Smooth muscle cell (in vitro differentiated cells): ENCODE results near the gene CTSL. TPM values are rescaled to one million over a fixed set of nuclear protein-coding genes. Genes with fewer than 3 reads are reported as not detected.

ENCODE experiments used
- DNase-seq: peaks from one replicate; lab custom pipeline; 2025; ENCODE audit not compliant: unreplicated experiment; lab: John Stamatoyannopoulos, UW
- H2AFZ ChIP-seq: fragments of 200-600 bp; sonication (generic); 2 replicates; pipeline ENCODE4 v1.6.0; 2016; ENCODE audit warnings: antibody characterized with exemption, low read depth, mild to moderate bottlenecking
- H3F3A ChIP-seq: fragments of 200-600 bp; sonication (generic); 2 replicates; pipeline ENCODE4 v1.6.0; 2017; ENCODE audit warnings: antibody characterized with exemption, low read depth
- H3K27ac ChIP-seq: fragments of 200-600 bp; sonication (generic); 2 replicates; pipeline ENCODE4 v1.5.1; 2016; ENCODE audit warnings: low read depth, mild to moderate bottlenecking
- H3K27me3 ChIP-seq: fragments of 200-600 bp; sonication (generic); 2 replicates; pipeline ENCODE4 v1.6.1; 2016; ENCODE audit warnings: low read depth, mild to moderate bottlenecking
- H3K36me3 ChIP-seq: fragments of 200-600 bp; sonication (generic); 2 replicates; pipeline ENCODE4 v1.5.1; 2016; ENCODE audit warnings: low read depth
- H3K4me1 ChIP-seq: fragments of 200-600 bp; sonication (generic); 2 replicates; pipeline ENCODE4 v1.5.1; 2016; ENCODE audit warnings: low read depth
- H3K4me2 ChIP-seq: fragments of 200-600 bp; sonication (generic); 2 replicates; pipeline ENCODE4 v1.6.0; 2016; ENCODE audit warnings: mild to moderate bottlenecking
- H3K4me3 ChIP-seq: fragments of 200-600 bp; sonication (generic); 2 replicates; pipeline ENCODE4 v1.5.1; 2016; ENCODE audit warnings: mild to moderate bottlenecking
- H3K79me2 ChIP-seq: fragments of 200-600 bp; sonication (generic); 2 replicates; pipeline ENCODE4 v1.6.0; 2016; ENCODE audit warnings: low read depth, mild to moderate bottlenecking
- H3K9ac ChIP-seq: fragments of 200-600 bp; sonication (generic); 2 replicates; pipeline ENCODE4 v1.6.0; 2016; ENCODE audit warnings: low read depth
- H3K9me3 ChIP-seq: fragments of 200-600 bp; sonication (generic); replicated peaks from 2 replicates; pipeline ENCODE4 v1.5.1; 2016; ENCODE audit warnings: low read depth
- H4K20me1 ChIP-seq: fragments of 200-600 bp; sonication (generic); 2 replicates; pipeline ENCODE4 v1.6.0; 2016; ENCODE audit warnings: low read depth
- CTCF ChIP-seq: fragments of 200-600 bp; sonication (generic); IDR thresholded peaks from 2 replicates; pipeline ENCODE4 v1.5.1; 2017; ENCODE audit warnings: borderline replicate concordance, mild to moderate bottlenecking, antibody characterized with exemption; ENCODE audit not compliant: insufficient read depth, poor library complexity, severe bottlenecking
- WGBS: methylation state at CpG from one replicate; pipeline ENCODE4 v1.1.7; 2016; ENCODE audit warnings: low lambda C conversion rate; 5-methylcytosine and 5-hydroxymethylcytosine counted together
- polyA plus RNA-seq: library from polyadenylated mRNA; unstranded; fragments of >200 nt; fragmentation: Nextera tagmentation; extraction: Ambion mirVana; gene quantifications from 2 replicates; pipeline ENCODE4 v1.2.1, GENCODE V29; 2016
- total RNA-seq: library from RNA; depleted of rRNA; stranded (reverse); fragments of >200 nt; gene quantifications from 2 replicates; pipeline ENCODE4 v1.2.3, GENCODE V29; 2014

The CTSL gene
- total and polyA plus RNA-seq, 2 experiments from 2014 or later: 144 to 174 TPM

- Histone ChIP-seq H3K79me2 (no peaks in the 10 kb centered on the region), H3K4me1 (peaks cover 6% of the 10 kb centered on the region), H3K9ac (no peak overlapping the region), H3K9me3 (no peaks in the 10 kb centered on the region), H3K4me2 (no peak overlapping the region), H3F3A (peaks cover 17% of the 10 kb centered on the region), H3K27me3 (no peaks in the 10 kb centered on the region), H3K27ac (no peak overlapping the region), H2AFZ (no peak overlapping the region), H4K20me1 (no peaks in the 10 kb centered on the region), H3K4me3 (no peak overlapping the region), H3K36me3 (no peaks in the 10 kb centered on the region)
- no peak for DNase-seq
- 96% methylated on average over 6 of the region's 6 CpGs for WGBS
- no peak for TF ChIP-seq CTCF
Observed at GRCh38 chr9:87707805-87708506, 18.0 kb upstream of the CTSL start.

GRCh38 chr9:87708546-87708945, 17.4 kb upstream of the CTSL start:
- 95% methylated on average over 5 of the region's 5 CpGs for WGBS
- Histone ChIP-seq H3K9me3 (no peaks in the 10 kb centered on the region), H3K4me3 (no peak overlapping the region), H3K36me3 (no peaks in the 10 kb centered on the region), H3K9ac (no peak overlapping the region), H3K27ac (no peak overlapping the region), H3K27me3 (no peaks in the 10 kb centered on the region), H4K20me1 (no peaks in the 10 kb centered on the region), H2AFZ (no peak overlapping the region), H3K4me1 (peaks cover 6% of the 10 kb centered on the region), H3F3A (peaks cover 17% of the 10 kb centered on the region), H3K79me2 (no peaks in the 10 kb centered on the region), H3K4me2 (no peak overlapping the region)
- DNase-seq: no peak
- TF ChIP-seq CTCF: no peak

GRCh38 chr9:87708986-87709728, 16.8 kb upstream of the CTSL start:
- no peaks in the 10 kb centered on the region for H3K36me3 ChIP-seq
- H3F3A ChIP-seq: peaks cover 20% of the 10 kb centered on the region
- TF ChIP-seq CTCF: no peak
- no peaks in the 10 kb centered on the region for H4K20me1 ChIP-seq
- H3K9me3 ChIP-seq: no peaks in the 10 kb centered on the region
- H3K27ac ChIP-seq: no peak overlapping the region
- no peak overlapping the region for H3K4me3 ChIP-seq
- no peak for DNase-seq
- H3K9ac ChIP-seq: no peak overlapping the region
- no peak overlapping the region for H2AFZ ChIP-seq
- H3K4me2 ChIP-seq: no peak overlapping the region
- H3K79me2 ChIP-seq: no peaks in the 10 kb centered on the region
- H3K4me1 ChIP-seq: peaks cover 10% of the 10 kb centered on the region
- 91% methylated on average over 7 of the region's 7 CpGs for WGBS
- H3K27me3 ChIP-seq: no peaks in the 10 kb centered on the region

GRCh38 chr9:87710443-87710842, 15.5 kb upstream of the CTSL start:
- WGBS: 35% methylated on average over 5 of the region's 5 CpGs
- Histone ChIP-seq H3K27me3 (no peaks in the 10 kb centered on the region), H3K27ac (no peak overlapping the region)

More at GRCh38 chr9:87710443-87710842, 15.5 kb upstream of the CTSL start:
- no peak for TF ChIP-seq CTCF
- Histone ChIP-seq H3K4me3 (no peak overlapping the region), H2AFZ (no peak overlapping the region), H3K36me3 (no peaks in the 10 kb centered on the region), H3K79me2 (no peaks in the 10 kb centered on the region), H3K9ac (no peak overlapping the region), H3K4me2 (peak overlapping the region; percentile 48), H3K4me1 (peaks cover 17% of the 10 kb centered on the region), H3F3A (peaks cover 28% of the 10 kb centered on the region), H4K20me1 (no peaks in the 10 kb centered on the region), H3K9me3 (no peaks in the 10 kb centered on the region)
- no peak for DNase-seq
